A549 (cell line): ENCODE results near the gene CDX1.

ENCODE experiments used
- CHD2 ChIP-seq: fragments of 150-350 bp; IDR thresholded peaks from 2 replicates; pipeline ENCODE4 v1.6.1; 2014; ENCODE audit warnings: low read length; ENCODE audit not compliant: partially characterized antibody
- CTCF ChIP-seq: fragments of >200 bp; sonication (Bioruptor Twin); formaldehyde crosslinking; IDR thresholded peaks from 3 replicates; pipeline ENCODE4 v1.5.1; 2016
- ELK1 ChIP-seq: fragments of 150-350 bp; IDR thresholded peaks from 2 replicates; pipeline ENCODE4 v1.6.1; 2014; ENCODE audit warnings: low read depth, mild to moderate bottlenecking, low read length
- KDM5A ChIP-seq: fragments of 200-600 bp; sonication (generic); IDR thresholded peaks from 2 replicates; pipeline ENCODE4 v1.6.1; 2016; ENCODE audit warnings: antibody characterized with exemption, mild to moderate bottlenecking
- MAFK ChIP-seq: fragments of 450-650 bp; IDR thresholded peaks from 2 replicates; pipeline ENCODE4 v1.6.1; 2014; ENCODE audit not compliant: partially characterized antibody
- NR3C1 ChIP-seq: fragments of >200 bp; sonication (Bioruptor Twin); formaldehyde crosslinking; IDR thresholded peaks from 3 replicates; pipeline ENCODE4 v1.6.1; 2017
- POLR2A ChIP-seq: IDR thresholded peaks from 2 replicates; pipeline ENCODE4 v1.6.1; 2012; ENCODE audit warnings: mild to moderate bottlenecking, low read length
- REST ChIP-seq: fragments of 200-600 bp; sonication (generic); IDR thresholded peaks from 2 replicates; pipeline ENCODE4 v1.6.1; 2016; ENCODE audit warnings: antibody characterized with exemption, mild to moderate bottlenecking, moderate library complexity
- ZFP36 ChIP-seq: fragments of 450-650 bp; IDR thresholded peaks from 2 replicates; pipeline ENCODE4 v1.6.1; 2014; ENCODE audit warnings: borderline replicate concordance; ENCODE audit not compliant: partially characterized antibody

GRCh38 chr5:150181027-150181426 lies 14.4 kb downstream of the CDX1 start:
- TF ChIP-seq REST (no peak), MAFK (no peak), ZFP36 (no peak), KDM5A (no peak), CTCF (no peak), NR3C1 (no peak), ELK1 (no peak), CHD2 (no peak), POLR2A (no peak)
